Measurements from ENCODE around the gene SV2B. TPM values are rescaled to one million over a fixed set of nuclear protein-coding genes. Genes with fewer than 3 reads are reported as not detected.

SV2B gene
- total RNA-seq, 2 experiments from 2014 or later = not detected

DNA sequence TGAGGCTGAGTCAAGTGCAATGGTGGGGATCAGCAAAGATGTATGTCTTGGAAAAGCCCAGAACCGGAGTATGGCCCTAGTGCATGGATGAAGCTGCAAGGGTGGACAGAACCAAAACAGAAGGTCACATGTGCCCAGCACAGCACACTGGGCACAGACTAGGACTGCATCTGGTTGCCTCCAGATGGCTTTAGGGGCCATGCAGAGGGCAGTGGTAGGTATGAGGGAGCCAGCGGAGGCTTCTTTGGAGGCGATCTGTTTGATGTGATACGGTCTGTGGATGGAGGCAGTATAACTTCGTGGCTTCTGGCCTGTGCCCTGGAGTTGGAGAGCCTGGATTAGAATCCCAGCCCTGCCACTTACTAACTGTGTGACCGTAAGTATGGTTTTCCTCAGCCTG is 29.4 kb downstream of the SV2B start:
- ChIA-PET POLR2A (no interaction called here), CTCF (no interaction called here)
- intact Hi-C loops (cut with DNase I, micrococcal nuclease) = no loop called here
- Histone ChIP-seq H3K4me1 (ENCODE audit: insufficient read depth, low read length) (no peaks in the 10 kb centered on the region), H3K27me3 (ENCODE audit: control insufficient read depth in 1 of 2, insufficient read depth in 2 of 2, low read length in 2 of 2) (peaks cover 16 to 20% of the 10 kb centered on the region in 2 experiments), H3K4me3 (ENCODE audit: low read length) (no peak overlapping the region), H3K9me3 (ENCODE audit: control insufficient read depth in 1 of 2, insufficient read depth in 1 of 2, low read length in 2 of 2) (no peaks in the 10 kb centered on the region), H3K27ac (ENCODE audit: low read depth in 1 of 2, low read length in 2 of 2) (no peak overlapping the region), H3K36me3 (ENCODE audit: insufficient read depth, low read length) (no peaks in the 10 kb centered on the region)
- no peak for DNase-seq
- Mint-ChIP-seq H3K9me3 (no peaks in the 10 kb centered on the region), H3K27ac (no peak overlapping the region), H3K4me1 (ENCODE audit: low read depth) (no peaks in the 10 kb centered on the region), H3K27me3 (peaks cover 37% of the 10 kb centered on the region), H3K36me3 (ENCODE audit: low read depth) (no peaks in the 10 kb centered on the region), H3K4me3 (no peak overlapping the region)
- ATAC-seq (ENCODE audit: poor library complexity) = no peak
- TF ChIP-seq CTCF (IDR thresholded peaks at IDR 0.05) = no peak

- H3K4me1 Mint-ChIP-seq (ENCODE audit: low read depth) = no peaks in the 10 kb centered on the region
- ATAC-seq (ENCODE audit: poor library complexity) = no peak
- H3K4me3 ChIP-seq (ENCODE audit: low read length) = no peak overlapping the region
- H3K36me3 Mint-ChIP-seq (ENCODE audit: low read depth) = no peaks in the 10 kb centered on the region
- no peak for TF ChIP-seq CTCF (IDR thresholded peaks at IDR 0.05)
- H3K27me3 ChIP-seq (ENCODE audit: control insufficient read depth in 1 of 2, insufficient read depth in 2 of 2, low read length in 2 of 2) = peaks cover 14 to 19% of the 10 kb centered on the region in 2 experiments
- no peaks in the 10 kb centered on the region for H3K9me3 Mint-ChIP-seq
- POLR2A ChIA-PET = no interaction called here
- H3K27ac Mint-ChIP-seq = no peak overlapping the region
- CTCF ChIA-PET = no interaction called here
- intact Hi-C loops (cut with DNase I, micrococcal nuclease) = no loop called here
- no peak for DNase-seq
- no peaks in the 10 kb centered on the region for H3K4me1 ChIP-seq (ENCODE audit: insufficient read depth, low read length)
- peaks cover 40% of the 10 kb centered on the region for H3K27me3 Mint-ChIP-seq
- H3K9me3 ChIP-seq (ENCODE audit: control insufficient read depth in 1 of 2, insufficient read depth in 1 of 2, low read length in 2 of 2) = no peaks in the 10 kb centered on the region
- H3K27ac ChIP-seq (ENCODE audit: low read depth in 1 of 2, low read length in 2 of 2) = no peak overlapping the region
- H3K4me3 Mint-ChIP-seq = no peak overlapping the region
- no peaks in the 10 kb centered on the region for H3K36me3 ChIP-seq (ENCODE audit: insufficient read depth, low read length)
Observed at GRCh38 chr15:91132079-91132478, 32.0 kb downstream of the SV2B start.

- Histone ChIP-seq H3K27ac (ENCODE audit: low read depth in 1 of 2, low read length in 2 of 2) (no peak overlapping the region), H3K36me3 (ENCODE audit: insufficient read depth, low read length) (no peaks in the 10 kb centered on the region), H3K4me1 (ENCODE audit: insufficient read depth, low read length) (no peaks in the 10 kb centered on the region), H3K9me3 (ENCODE audit: control insufficient read depth in 1 of 2, insufficient read depth in 1 of 2, low read length in 2 of 2) (no peaks in the 10 kb centered on the region), H3K4me3 (ENCODE audit: low read length) (no peak overlapping the region), H3K27me3 (ENCODE audit: control insufficient read depth in 1 of 2, insufficient read depth in 2 of 2, low read length in 2 of 2) (peaks cover 12% of the 10 kb centered on the region in 2 experiments)
- Mint-ChIP-seq H3K27ac (no peak overlapping the region), H3K4me3 (no peak overlapping the region), H3K4me1 (ENCODE audit: low read depth) (no peaks in the 10 kb centered on the region), H3K27me3 (peaks cover 39% of the 10 kb centered on the region), H3K9me3 (no peaks in the 10 kb centered on the region), H3K36me3 (ENCODE audit: low read depth) (no peaks in the 10 kb centered on the region)
- ChIA-PET POLR2A (no interaction called here), CTCF (interaction anchor here (1.1 kb wide), 1 partner anchor 65 kb away, joined by 3 read pairs; no protein-coding TSS in a partner anchor)
- DNase-seq (no peak), ATAC-seq (ENCODE audit: poor library complexity) (no peak)
- intact Hi-C loops (cut with DNase I, micrococcal nuclease) = no loop called here
- no peak for TF ChIP-seq CTCF (IDR thresholded peaks at IDR 0.05)
Observed at GRCh38 chr15:91133511-91133910, 33.5 kb downstream of the SV2B start.

All from CD4-positive, alpha-beta T cell (primary cell).